GM12873 (cell line): ENCODE measurements around the gene C20orf144.

Experiments used
- TF ChIP-seq, protein P1 (sequence below): IDR thresholded peaks from 2 replicates; pipeline ENCODE4 v1.5.1; 2012; ENCODE audit warnings: low read depth, mild to moderate bottlenecking, moderate library complexity, low read length, control low read depth; ENCODE audit not compliant: insufficient read depth; ENCODE audit errors: missing control alignments

Gene C20orf144

GRCh38 chr20:33696448-33696847 lies 34.3 kb downstream of the C20orf144 start:
- TF ChIP-seq, protein P1, sequence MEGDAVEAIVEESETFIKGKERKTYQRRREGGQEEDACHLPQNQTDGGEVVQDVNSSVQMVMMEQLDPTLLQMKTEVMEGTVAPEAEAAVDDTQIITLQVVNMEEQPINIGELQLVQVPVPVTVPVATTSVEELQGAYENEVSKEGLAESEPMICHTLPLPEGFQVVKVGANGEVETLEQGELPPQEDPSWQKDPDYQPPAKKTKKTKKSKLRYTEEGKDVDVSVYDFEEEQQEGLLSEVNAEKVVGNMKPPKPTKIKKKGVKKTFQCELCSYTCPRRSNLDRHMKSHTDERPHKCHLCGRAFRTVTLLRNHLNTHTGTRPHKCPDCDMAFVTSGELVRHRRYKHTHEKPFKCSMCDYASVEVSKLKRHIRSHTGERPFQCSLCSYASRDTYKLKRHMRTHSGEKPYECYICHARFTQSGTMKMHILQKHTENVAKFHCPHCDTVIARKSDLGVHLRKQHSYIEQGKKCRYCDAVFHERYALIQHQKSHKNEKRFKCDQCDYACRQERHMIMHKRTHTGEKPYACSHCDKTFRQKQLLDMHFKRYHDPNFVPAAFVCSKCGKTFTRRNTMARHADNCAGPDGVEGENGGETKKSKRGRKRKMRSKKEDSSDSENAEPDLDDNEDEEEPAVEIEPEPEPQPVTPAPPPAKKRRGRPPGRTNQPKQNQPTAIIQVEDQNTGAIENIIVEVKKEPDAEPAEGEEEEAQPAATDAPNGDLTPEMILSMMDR: no peak

DNA sequence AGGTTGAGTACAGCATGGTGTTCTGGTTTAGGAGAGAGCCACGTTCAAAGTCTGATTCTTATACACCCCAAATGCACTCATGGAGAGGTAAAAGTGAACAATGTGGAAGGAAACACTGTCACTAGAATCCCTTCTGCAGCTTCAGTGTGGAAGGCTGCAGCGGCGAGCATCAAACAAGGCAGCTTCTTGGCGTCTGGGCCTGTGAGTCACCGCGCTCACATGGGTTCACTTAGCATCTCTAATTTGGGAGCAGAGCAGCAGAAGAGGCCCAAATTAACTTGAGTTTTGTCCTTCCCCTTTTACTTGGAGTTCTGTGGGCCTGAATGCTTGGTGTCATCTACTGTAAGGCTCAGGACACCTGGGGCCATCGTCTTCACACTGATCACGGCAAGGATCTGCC lies 35.0 kb downstream of the C20orf144 start:
- TF ChIP-seq, protein P1: no peak

DNA sequence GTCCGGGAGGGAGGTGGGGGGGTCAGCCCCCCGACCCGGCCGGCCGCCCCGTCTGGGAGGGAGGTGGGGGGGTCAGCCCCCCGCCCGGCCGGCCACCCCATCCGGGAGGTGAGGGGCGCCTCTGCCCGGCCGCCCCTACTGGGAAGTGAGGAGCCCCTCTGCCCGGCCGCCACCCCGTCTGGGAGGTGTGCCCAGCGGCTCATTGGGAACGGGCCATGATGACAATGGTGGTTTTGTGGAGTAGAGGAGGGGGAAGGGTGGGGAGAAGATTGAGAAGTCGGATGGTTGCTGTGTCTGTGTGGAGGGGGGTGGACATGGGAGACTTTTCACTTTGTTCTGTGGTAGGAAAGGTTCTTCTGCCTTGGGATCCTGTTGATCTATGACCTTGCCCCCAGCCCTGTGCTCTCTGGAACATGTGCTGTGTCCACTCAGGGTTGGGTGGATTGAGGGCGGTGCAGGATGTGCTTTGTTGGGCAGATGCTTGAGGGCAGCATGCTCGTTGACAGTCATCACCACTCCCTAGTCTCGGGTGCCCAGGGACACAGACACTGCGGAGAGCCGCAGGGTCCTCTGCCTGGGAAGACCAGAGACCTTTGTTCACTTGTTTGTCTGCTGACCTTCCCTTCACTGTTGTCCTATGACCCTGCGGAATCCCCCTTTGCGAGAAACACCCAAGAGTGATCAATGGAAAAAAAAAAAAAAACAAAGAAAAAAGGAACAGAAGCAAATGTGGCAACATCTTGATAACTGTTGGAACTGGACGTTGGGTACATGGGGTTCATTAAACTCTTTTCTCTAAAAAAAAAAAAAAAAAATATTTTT lies 39.7 kb downstream of the C20orf144 start:
- TF ChIP-seq, protein P1: no peak

GRCh38 chr20:33702861-33703260 lies 40.7 kb downstream of the C20orf144 start:
- TF ChIP-seq, protein P1: no peak

DNA sequence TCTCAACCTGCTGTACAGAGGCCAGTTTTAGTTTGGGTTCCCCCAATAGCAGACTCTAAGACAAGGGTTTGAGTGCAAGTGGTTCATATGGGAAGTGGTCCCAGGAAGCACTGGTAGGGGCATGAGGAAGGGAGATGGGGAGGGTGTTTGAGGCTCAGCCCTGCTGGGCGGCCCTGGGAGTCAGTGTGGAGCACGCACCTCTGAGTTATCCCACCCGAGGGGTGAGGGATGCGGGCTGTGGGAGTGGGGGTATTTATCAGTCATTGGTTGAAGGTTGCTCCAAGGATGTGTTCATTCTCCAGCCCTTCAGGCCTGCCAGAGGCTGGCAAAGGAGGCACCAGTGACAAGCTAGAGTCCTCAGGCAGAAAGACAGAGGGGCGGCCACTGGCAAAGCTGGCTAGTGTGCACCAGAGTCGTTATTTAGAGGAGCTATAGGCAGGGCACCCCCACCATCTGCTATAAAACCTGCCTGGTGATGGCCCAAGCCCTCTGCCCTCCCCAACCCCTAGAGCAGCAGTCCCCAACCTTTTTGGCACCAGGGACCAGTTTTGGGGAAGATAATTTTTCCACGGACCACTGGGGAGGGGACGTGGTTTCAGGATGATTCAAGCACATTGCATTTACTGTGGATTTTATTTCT lies 41.5 kb downstream of the C20orf144 start:
- TF ChIP-seq, protein P1: no peak

DNA sequence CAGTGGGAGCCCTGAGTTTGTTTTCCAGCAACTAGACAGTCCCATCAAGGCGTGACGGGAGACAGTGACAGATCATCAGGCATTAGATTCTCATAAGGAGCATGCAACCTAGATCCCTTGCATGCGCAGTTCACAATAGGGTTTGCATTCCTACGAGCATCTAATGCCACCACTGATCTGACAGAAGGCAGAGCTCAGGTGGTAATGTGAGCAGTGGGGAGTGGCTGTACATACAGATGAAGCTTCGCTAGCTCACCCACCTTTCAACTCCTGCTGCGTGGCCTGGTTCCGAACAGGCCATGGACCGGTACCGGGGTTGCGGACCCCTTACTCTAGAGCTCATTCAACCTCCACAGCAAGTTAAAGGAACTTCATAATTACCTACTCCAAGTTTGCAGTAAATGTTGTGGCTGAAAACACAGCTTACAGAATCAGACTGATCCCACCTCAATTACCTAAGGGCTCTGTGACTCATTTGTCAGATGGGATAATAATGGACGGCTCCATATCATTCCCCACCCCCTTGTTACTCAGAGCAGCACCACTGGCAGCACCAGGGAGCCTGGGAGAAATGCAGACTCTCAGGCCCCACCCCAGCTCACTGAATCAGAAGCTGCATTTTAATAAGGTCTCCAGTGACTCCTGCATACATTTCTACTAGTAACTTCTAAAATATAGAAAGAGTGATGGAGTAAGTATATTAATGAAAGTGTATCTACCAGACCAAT lies 42.2 kb downstream of the C20orf144 start:
- TF ChIP-seq, protein P1: no peak

- TF ChIP-seq, protein P1: no peak
These were observed 45.5 kb downstream of the C20orf144 start for GRCh38 chr20:33707668-33708067.
